GM10248 (cell line): ENCODE results near the gene TDG.

Experiments used
- CTCF ChIA-PET: fragments of 300-600 bp; sonication (Branson Sonifier 250); formaldehyde crosslinking; extraction: SDS; loops from one replicate; lab custom pipeline; 2021; ENCODE audit warnings: antibody characterized with exemption; lab: Yijun Ruan, JAX
- POLR2A ChIA-PET: fragments of 350-650 bp; sonication (Branson Sonifier 250); formaldehyde crosslinking; extraction: SDS; loops from one replicate; lab custom pipeline; 2020; ENCODE audit warnings: antibody characterized with exemption; lab: Yijun Ruan, JAX
- DNase-seq: peaks from one replicate; pipeline ENCODE4 v3.0.0; 2012; ENCODE audit errors: extremely low spot score
- TF ChIP-seq, protein P1 (sequence below): IDR thresholded peaks from 2 replicates; pipeline ENCODE4 v1.5.1; 2012; ENCODE audit warnings: mild to moderate bottlenecking, low read depth; ENCODE audit errors: extremely low read depth, missing control alignments, control extremely low read depth

TDG gene

DNA sequence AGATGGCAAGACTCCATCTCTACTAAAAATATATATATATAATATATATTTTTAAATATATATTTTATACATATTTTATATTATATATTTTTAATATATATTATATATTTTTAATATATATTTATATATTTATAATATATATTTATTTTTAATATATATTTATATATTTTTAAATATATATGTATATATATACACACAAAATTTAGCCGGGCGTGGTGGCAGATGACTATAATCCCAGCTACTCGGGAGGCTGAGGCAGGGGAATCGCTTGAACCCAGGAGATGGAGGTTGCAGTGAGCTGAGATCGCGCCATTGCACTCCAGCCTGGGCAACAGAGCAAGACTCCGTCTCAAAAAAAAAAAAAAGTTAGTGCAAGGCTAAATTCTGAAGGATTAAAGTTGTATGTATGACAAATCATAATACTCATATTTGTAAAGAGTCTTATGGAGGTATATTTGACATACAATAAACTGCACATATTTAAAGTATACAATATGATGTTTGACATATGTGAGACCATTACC lies 7.7 kb upstream of the TDG start:
- ChIA-PET POLR2A (no interaction called here), CTCF (no interaction called here)
- TF ChIP-seq, protein P1, sequence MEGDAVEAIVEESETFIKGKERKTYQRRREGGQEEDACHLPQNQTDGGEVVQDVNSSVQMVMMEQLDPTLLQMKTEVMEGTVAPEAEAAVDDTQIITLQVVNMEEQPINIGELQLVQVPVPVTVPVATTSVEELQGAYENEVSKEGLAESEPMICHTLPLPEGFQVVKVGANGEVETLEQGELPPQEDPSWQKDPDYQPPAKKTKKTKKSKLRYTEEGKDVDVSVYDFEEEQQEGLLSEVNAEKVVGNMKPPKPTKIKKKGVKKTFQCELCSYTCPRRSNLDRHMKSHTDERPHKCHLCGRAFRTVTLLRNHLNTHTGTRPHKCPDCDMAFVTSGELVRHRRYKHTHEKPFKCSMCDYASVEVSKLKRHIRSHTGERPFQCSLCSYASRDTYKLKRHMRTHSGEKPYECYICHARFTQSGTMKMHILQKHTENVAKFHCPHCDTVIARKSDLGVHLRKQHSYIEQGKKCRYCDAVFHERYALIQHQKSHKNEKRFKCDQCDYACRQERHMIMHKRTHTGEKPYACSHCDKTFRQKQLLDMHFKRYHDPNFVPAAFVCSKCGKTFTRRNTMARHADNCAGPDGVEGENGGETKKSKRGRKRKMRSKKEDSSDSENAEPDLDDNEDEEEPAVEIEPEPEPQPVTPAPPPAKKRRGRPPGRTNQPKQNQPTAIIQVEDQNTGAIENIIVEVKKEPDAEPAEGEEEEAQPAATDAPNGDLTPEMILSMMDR: no peak
- no peak for DNase-seq

DNA sequence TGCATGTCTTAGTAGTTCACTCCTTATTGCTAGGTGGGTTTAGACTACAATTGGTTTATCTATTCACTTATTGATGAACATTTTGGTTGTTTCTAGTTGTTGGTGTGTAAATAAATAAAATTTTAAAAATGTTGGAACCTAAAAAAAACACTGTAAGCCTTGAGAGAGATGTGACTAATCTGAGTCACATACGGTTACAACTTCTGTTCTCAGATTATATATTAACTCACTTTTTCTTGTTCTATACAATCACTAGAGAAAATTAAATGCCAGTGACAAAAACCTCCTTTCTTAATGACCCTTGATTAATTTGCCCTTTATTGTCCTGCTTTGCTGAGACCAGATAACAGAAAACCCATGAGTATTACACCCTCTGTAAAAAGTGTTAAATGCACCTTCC lies 7.1 kb upstream of the TDG start:
- TF ChIP-seq, protein P1: no peak
- ChIA-PET POLR2A (no interaction called here), CTCF (no interaction called here)
- DNase-seq: no peak

DNA sequence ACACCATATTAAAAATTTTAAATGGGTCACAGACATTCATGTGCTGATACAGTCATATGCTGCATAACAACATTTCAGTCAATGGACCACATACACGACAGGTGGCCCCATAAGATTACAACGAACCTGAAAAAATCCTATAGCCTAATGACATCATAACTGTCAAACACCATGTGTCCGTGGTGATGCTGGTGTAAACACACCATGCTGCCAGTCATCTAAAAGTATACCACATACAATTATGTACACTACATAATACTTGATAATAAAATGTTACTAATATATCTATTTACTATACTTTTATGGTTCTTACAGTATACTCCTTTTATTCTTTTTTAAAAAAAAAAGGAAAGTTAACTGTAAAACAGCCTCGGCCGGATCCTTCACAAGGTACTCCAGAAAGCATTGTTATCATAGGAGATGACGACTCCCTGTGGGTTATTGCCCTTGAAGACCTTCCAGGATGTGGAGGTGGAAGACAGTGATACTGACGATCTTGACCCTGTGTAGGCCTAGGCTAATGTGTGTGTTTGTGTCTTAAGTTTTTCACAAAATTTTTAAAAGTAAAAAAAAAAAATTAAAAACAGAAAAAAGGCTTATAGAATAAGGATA lies 5.0 kb upstream of the TDG start:
- ChIA-PET POLR2A (no interaction called here), CTCF (interaction anchor here (1.4 kb wide), 1 partner anchor 82 kb away, joined by 3 read pairs; no protein-coding TSS in a partner anchor)
- no peak for DNase-seq
- TF ChIP-seq, protein P1: no peak

DNA sequence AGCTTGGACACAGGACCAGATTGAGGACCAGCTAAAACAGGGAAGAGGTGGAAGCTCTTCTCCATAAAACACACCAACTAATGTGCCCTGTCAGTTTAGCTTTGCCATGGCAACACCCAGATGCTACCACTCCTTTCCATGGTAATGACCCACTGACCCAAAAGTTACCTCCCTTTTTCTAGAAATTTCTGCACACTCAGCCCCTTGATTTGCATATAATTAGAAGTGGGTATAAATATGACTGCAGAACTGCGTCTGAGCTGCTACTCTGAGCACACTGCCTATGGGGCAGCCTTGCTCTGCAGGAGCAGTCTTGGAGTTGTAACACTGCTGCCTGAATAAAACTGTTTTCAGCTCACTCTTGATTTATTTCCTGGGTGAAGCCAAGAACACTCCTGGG lies 3.2 kb upstream of the TDG start:
- CTCF ChIA-PET: interaction anchor here (0.7 to 2.3 kb wide), 5 partner anchors 13 to 147 kb away, joined by 3 to 6 read pairs (median 5); no protein-coding TSS in a partner anchor
- TF ChIP-seq, protein P1: no peak
- no peak for DNase-seq
- POLR2A ChIA-PET: interaction anchor here (0.6 to 2.2 kb wide), 8 partner anchors 16 to 1050 kb away, joined by 3 to 10 read pairs (median 6); partner anchors contain the start of genes HCFC2 and HSP90B1

DNA sequence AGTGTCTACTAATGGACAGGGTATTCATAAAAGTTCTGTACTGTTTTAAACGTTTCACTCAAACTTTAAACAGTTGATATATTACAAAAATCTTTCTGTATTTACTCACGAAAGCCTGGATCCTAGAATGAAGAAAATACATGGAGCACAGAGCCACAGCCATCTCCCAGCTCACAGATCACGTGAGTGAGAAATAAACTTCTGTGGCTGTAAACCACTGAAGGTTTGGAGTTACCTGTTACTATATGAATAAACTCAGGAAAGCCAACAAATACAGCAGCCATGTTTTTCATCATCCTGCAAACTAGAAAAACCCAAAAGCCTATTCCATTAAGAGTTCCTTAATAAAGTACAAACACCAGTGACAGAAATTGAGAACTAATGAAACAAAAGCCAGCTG lies 867 bp upstream of the TDG start:
- no peak for DNase-seq
- CTCF ChIA-PET: interaction anchor here (1.2 to 3.7 kb wide), 3 partner anchors 9 to 144 kb away, joined by 4 to 12 read pairs (median 5); no protein-coding TSS in a partner anchor
- TF ChIP-seq, protein P1: no peak
- POLR2A ChIA-PET: no interaction called here

DNA sequence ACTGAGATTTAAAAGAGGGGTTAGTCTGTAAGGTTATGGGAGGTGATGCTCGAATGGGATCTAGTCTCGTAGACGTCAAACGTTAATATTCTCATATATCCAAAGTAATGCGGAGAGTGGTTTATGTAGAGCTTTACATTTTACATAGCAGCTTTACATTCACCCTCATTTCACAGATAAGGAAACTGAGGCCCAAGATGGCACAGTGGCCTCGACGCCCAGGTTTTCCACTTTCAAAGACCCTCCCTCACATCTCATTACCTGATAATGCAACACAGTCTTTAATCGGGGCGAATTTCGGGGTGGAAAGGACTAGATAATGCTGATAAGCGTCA lies 450 bp upstream of the TDG start:
- ChIA-PET CTCF (interaction anchor here (0.8 to 3.7 kb wide), 4 partner anchors 9 to 144 kb away, joined by 4 to 12 read pairs (median 4); no protein-coding TSS in a partner anchor), POLR2A (interaction anchor here (0.5 to 2.1 kb wide), 5 partner anchors 9 to 36 kb away, joined by 3 to 15 read pairs (median 3); partner anchors contain the start of gene HSP90B1)
- DNase-seq: no peak
- TF ChIP-seq, protein P1: no peak
